ENCODE data around the gene FAM131B.

DNA sequence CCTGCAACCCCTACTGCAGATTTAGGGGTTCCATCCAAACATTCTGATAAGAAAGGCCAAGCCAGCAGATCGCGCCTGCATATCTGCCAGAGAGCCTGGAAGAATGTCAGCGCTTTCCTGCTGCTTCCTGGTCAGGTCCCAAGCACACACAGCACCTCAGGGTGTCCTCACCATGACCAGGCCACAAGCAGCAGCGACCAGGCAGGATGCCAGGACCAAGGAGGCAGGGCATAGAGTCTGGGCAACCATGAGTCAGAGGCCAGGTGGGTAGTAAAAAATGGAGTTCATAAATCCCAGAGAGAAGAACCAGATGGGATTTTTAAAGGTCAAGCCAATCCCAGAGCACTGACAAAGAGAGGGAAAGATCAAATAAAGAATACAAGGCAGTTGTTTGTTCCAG lies 5.5 kb upstream of the FAM131B start:
- TF ChIP-seq BHLHE40 (IDR thresholded peaks at IDR 0.05; ENCODE audit: borderline replicate concordance) (no peak), TARDBP (IDR thresholded peaks at IDR 0.05) (no peak), SP1 (IDR thresholded peaks at IDR 0.05) (no peak), SUZ12 (IDR thresholded peaks at IDR 0.05) (no peak), ARNT (IDR thresholded peaks at IDR 0.05) (no peak), FOXM1 (IDR thresholded peaks at IDR 0.05; ENCODE audit: borderline replicate concordance) (no peak), FOXK2 (IDR thresholded peaks at IDR 0.05) (no peak), ELF4 (IDR thresholded peaks at IDR 0.05) (no peak), FOXA1 (IDR thresholded peaks at IDR 0.05) (no peak), HDGF (IDR thresholded peaks at IDR 0.05; ENCODE audit: borderline replicate concordance) (no peak)
- TF ChIP-seq, protein P1, sequence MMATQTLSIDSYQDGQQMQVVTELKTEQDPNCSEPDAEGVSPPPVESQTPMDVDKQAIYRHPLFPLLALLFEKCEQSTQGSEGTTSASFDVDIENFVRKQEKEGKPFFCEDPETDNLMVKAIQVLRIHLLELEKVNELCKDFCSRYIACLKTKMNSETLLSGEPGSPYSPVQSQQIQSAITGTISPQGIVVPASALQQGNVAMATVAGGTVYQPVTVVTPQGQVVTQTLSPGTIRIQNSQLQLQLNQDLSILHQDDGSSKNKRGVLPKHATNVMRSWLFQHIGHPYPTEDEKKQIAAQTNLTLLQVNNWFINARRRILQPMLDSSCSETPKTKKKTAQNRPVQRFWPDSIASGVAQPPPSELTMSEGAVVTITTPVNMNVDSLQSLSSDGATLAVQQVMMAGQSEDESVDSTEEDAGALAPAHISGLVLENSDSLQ (IDR thresholded peaks at IDR 0.05), result no peak

All from HEK293T (cell line).